Karpas-422 (cell line): ENCODE data around the gene DHH. TPM values are rescaled to one million over a fixed set of nuclear protein-coding genes. Genes with fewer than 3 reads are reported as not detected.

Experiments used
- DNase-seq: peaks from one replicate; pipeline ENCODE4 v3.0.0-alpha.2; 2015
- H2AFZ ChIP-seq: fragments of 200-600 bp; sonication (generic); 2 replicates; pipeline ENCODE4 v1.6.1; 2014; ENCODE audit warnings: antibody characterized with exemption, low read length, mixed read lengths
- H3K27ac ChIP-seq: fragments of 200-600 bp; sonication (generic); 2 replicates; pipeline ENCODE4 v1.5.1; 2014; ENCODE audit warnings: mild to moderate bottlenecking, low read length, moderate library complexity
- H3K27me3 ChIP-seq: fragments of 200-600 bp; sonication (generic); 2 replicates; pipeline ENCODE4 v1.6.1; 2014; ENCODE audit warnings: low read length, mixed read lengths
- H3K36me3 ChIP-seq: fragments of 200-600 bp; sonication (generic); 2 replicates; pipeline ENCODE4 v1.6.1; 2014; ENCODE audit warnings: low read length, mixed read lengths; ENCODE audit not compliant: insufficient read depth
- H3K4me1 ChIP-seq: fragments of 200-600 bp; sonication (generic); 2 replicates; pipeline ENCODE4 v1.6.1; 2014; ENCODE audit warnings: mild to moderate bottlenecking, low read length, mixed read lengths
- H3K4me2 ChIP-seq: fragments of 200-600 bp; sonication (generic); 2 replicates; pipeline ENCODE4 v1.6.1; 2014; ENCODE audit warnings: low read length, low read depth, mild to moderate bottlenecking; ENCODE audit not compliant: poor library complexity, severe bottlenecking
- H3K4me3 ChIP-seq: fragments of 200-600 bp; sonication (generic); 2 replicates; pipeline ENCODE4 v1.5.1; 2014; ENCODE audit warnings: mild to moderate bottlenecking, antibody characterized with exemption, low read length, mixed read lengths
- H3K79me2 ChIP-seq: fragments of 200-600 bp; sonication (generic); 2 replicates; pipeline ENCODE4 v1.6.1; 2014; ENCODE audit warnings: mild to moderate bottlenecking, low read length, mixed read lengths
- H3K9ac ChIP-seq: fragments of 200-600 bp; sonication (generic); 2 replicates; pipeline ENCODE4 v1.6.0; 2014; ENCODE audit warnings: low read length
- H3K9me2 ChIP-seq: fragments of 200-600 bp; sonication (generic), shearing (Covaris generic); replicated peaks from 2 replicates; pipeline ENCODE4 v1.6.0; 2014; ENCODE audit warnings: mild to moderate bottlenecking, low read length, moderate library complexity; ENCODE audit not compliant: insufficient read depth
- H3K9me3 ChIP-seq: fragments of 300-700, 200-600 bp; sonication (generic); 2 replicates; pipeline ENCODE4 v1.6.1; 2014; ENCODE audit warnings: low read length, mixed read lengths
- H4K20me1 ChIP-seq: fragments of 200-600 bp; sonication (generic); 2 replicates; pipeline ENCODE4 v1.6.1; 2014; ENCODE audit warnings: mild to moderate bottlenecking, antibody characterized with exemption, low read length, low read depth; ENCODE audit not compliant: insufficient read depth
- total RNA-seq: library from RNA; depleted of rRNA; stranded (reverse); fragments of >200 nt; shearing (Covaris generic); gene quantifications from 2 replicates; pipeline ENCODE4 v1.2.3, GENCODE V29; 2014; ENCODE audit warnings: low replicate concordance

DHH gene
- total RNA-seq, 1 experiment from 2014 or later: 0.26 TPM

DNA sequence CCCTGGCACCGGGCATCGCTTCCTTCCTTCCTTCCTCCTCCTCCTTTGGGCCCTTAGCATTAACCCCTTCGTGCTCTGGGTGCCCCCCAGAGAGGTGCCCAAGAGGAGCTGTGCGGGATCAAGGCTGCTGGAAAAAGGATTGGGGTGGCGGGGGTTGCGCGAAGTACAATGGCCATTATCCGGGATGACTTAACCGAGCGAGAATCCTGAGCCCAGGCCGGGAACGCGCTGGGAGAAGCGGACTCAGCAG is 2.8 kb downstream of the DHH start:
- Histone ChIP-seq H3K9me3 (no peaks in the 10 kb centered on the region), H3K4me2 (no peak overlapping the region), H2AFZ (no peak overlapping the region), H4K20me1 (no peaks in the 10 kb centered on the region), H3K9me2 (no peaks in the 10 kb centered on the region), H3K27me3 (no peaks in the 10 kb centered on the region), H3K4me1 (peaks cover 28% of the 10 kb centered on the region), H3K4me3 (no peak overlapping the region), H3K36me3 (no peaks in the 10 kb centered on the region), H3K79me2 (no peaks in the 10 kb centered on the region), H3K9ac (no peak overlapping the region), H3K27ac (no peak overlapping the region)
- no peak for DNase-seq

DNA sequence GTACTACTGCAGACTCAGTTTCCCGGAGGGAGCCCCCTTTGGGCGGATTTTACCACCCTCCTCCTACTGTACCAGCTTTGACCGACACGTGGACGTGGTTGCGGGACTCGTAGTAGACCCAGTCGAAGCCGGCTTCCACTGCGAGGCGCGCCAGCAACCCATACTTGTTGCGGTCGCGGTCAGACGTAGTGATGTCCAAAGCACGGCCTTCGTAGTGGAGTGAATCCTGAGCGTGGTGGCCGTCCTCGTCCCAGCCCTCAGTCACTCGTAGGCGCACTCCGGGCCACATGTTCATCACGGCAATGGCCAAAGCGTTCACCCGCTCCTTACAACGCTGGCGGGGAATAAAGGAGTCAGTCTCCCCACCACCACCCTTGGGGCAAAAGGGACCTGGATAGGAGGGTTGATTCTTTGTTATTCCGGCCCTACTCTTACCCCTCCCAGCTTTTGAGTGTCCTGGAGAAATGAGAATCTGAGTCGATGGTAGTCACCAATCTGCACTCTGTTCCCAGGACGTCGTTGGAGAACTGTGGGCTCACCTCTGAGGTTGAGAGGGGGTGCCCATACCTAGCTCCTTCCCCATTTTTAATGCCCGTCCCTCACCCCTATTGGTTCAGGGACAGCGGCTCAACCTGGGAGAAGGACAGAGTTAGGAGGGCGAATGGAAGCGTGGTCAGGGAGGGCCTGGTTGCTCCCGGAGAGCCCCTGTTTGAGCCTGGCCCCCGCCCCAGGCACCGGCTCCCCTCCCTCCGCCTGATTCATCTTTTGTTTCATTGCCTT is 3.4 kb downstream of the DHH start:
- H3K9me2 ChIP-seq: no peaks in the 10 kb centered on the region
- no peak for DNase-seq
- no peaks in the 10 kb centered on the region for H3K27me3 ChIP-seq
- no peak overlapping the region for H3K4me3 ChIP-seq
- H3K4me2 ChIP-seq: no peak overlapping the region
- H3K79me2 ChIP-seq: no peaks in the 10 kb centered on the region
- H3K9ac ChIP-seq: no peak overlapping the region
- H3K36me3 ChIP-seq: no peaks in the 10 kb centered on the region
- peaks cover 28% of the 10 kb centered on the region for H3K4me1 ChIP-seq
- H4K20me1 ChIP-seq: no peaks in the 10 kb centered on the region
- no peak overlapping the region for H2AFZ ChIP-seq
- H3K27ac ChIP-seq: no peak overlapping the region
- H3K9me3 ChIP-seq: no peaks in the 10 kb centered on the region

GRCh38 chr12:49089821-49090773 is 4.5 kb downstream of the DHH start:
- Histone ChIP-seq H4K20me1 (no peaks in the 10 kb centered on the region), H3K9me2 (no peaks in the 10 kb centered on the region), H3K4me1 (peaks cover 28% of the 10 kb centered on the region), H3K4me3 (peak overlapping the region; percentile 33; the same call in 1 of the 2 replicates), H3K4me2 (peak overlapping the region; percentile 44), H3K79me2 (no peaks in the 10 kb centered on the region), H3K9ac (0 out of 2 replicates have a peak overlapping the region, but pooled peaks have one; percentile 8), H3K9me3 (no peaks in the 10 kb centered on the region), H3K27ac (no peak overlapping the region), H2AFZ (no peak overlapping the region), H3K27me3 (no peaks in the 10 kb centered on the region), H3K36me3 (no peaks in the 10 kb centered on the region)
- peak; percentile 57 for DNase-seq

DNA sequence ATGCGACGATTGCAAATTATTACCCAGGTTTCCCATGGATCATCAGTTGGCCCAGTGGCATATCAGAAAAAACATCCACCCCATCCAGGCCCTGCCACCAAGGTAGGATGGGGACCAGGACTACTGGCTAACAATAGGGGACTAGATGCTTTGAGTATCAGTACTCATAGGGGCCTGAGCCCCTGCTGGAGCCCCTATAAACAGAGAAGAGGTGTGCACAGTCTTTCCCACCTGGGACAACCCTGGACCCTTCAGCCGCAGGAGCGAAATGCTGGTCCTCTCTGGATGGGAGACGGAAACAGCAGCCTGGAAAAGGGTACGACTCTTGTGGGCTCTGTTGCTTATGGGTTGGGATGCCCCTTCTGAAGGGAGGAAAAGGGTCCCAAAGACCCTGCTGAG is 5.7 kb downstream of the DHH start:
- Histone ChIP-seq H3K9me3 (no peaks in the 10 kb centered on the region), H3K9me2 (no peaks in the 10 kb centered on the region), H3K27ac (no peak overlapping the region), H3K9ac (peak overlapping the region; percentile 52), H3K4me1 (peaks cover 23% of the 10 kb centered on the region), H3K27me3 (no peaks in the 10 kb centered on the region), H3K79me2 (no peaks in the 10 kb centered on the region), H3K36me3 (no peaks in the 10 kb centered on the region), H2AFZ (peak overlapping the region; percentile 99; the same call in 1 of the 2 replicates), H3K4me2 (peak overlapping the region; percentile 69), H3K4me3 (no peak overlapping the region; the same call in 1 of the 2 replicates), H4K20me1 (no peaks in the 10 kb centered on the region)
- no peak for DNase-seq

DNA sequence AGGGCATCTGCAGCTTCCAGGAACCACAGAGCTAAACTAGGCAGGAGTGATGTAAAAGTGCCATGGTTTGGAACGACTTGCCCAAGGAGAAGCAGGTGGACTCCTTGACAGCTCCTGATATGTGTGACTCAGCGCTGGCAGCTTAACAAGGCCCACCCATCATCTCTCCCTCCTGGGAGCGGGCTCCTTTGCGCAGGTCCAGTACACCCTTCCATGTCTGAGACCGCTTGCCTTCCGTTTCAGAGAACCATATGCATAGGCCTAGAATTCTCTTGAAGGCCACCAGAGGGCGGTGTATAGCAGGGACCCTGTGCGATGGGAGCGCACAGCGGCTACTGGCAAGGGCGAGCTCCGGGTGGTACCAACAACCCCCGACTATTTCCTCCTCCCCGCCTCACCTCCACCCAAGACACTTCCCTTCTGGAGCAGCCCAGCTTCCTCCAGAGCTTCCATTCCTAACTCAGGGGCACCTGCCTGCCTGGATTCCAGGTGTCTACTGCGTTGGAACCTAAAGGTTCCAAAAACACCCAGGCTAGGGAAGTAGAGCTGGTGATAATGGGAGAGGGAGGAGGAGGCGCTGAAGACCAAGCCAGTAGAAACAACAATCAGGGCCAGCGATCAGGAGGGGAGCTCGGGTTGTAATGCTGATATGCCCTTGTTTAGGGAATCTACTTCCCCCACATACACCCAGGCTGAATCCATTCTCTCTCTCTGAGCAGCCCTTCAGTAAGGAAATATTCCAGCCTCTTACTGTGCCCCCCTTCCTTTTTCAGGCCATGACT is 6.3 kb downstream of the DHH start:
- no peak overlapping the region for H3K27ac ChIP-seq
- no peaks in the 10 kb centered on the region for H3K36me3 ChIP-seq
- no peaks in the 10 kb centered on the region for H3K9me2 ChIP-seq
- no peaks in the 10 kb centered on the region for H3K79me2 ChIP-seq
- H3K4me1 ChIP-seq: peaks cover 19% of the 10 kb centered on the region
- no peaks in the 10 kb centered on the region for H3K27me3 ChIP-seq
- H3K9ac ChIP-seq: peak overlapping the region; percentile 52
- peak overlapping the region; percentile 69 for H3K4me2 ChIP-seq
- peak; percentile 94 for DNase-seq
- peak overlapping the region; percentile 42; the same call in 1 of the 2 replicates for H3K4me3 ChIP-seq
- H3K9me3 ChIP-seq: no peaks in the 10 kb centered on the region
- H2AFZ ChIP-seq: peak overlapping the region; percentile 99
- no peaks in the 10 kb centered on the region for H4K20me1 ChIP-seq

DNA sequence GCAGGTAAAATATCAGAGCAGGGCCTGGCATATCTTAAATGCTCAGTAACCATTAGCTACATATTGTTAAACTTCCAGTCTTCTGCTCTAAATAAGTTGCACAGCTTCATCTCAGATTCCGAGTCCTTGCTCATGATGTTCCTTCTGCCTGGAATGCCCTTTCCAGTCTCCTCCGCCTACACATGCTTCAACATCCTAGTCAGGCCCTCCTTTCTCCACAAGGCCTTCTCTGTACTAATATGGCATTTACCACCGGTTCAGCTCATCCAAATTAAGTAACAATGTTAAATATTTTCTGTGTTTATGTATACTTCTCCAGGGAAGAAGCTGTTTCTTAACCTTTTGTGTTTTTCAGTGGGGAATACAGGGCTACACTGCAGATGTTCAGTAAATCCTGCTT is 8.5 kb downstream of the DHH start:
- Histone ChIP-seq H2AFZ (no peak overlapping the region), H4K20me1 (no peaks in the 10 kb centered on the region), H3K4me1 (peaks cover 19% of the 10 kb centered on the region), H3K4me3 (no peak overlapping the region), H3K9ac (no peak overlapping the region), H3K36me3 (no peaks in the 10 kb centered on the region), H3K79me2 (no peaks in the 10 kb centered on the region), H3K4me2 (no peak overlapping the region), H3K9me3 (no peaks in the 10 kb centered on the region), H3K27ac (no peak overlapping the region), H3K27me3 (no peaks in the 10 kb centered on the region), H3K9me2 (no peaks in the 10 kb centered on the region)
- no peak for DNase-seq

DNA sequence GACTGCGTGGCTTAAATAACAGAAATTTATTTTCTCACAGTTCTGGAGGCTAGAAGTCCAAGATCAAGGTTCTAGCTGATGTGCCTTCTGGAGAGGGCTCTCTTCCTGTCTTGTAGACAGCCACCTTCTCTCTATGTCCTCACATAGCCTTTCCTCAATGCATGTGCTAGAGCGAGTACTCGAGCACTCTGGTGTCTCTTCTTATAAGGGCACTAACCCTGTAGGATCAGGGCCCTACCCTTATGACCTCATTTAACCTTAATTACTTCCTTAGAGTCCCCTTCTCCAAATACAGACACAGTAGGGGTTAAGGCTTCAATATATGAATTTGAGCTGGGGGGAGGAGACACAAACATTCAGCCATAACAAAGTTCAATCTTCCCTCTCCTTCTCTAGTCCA is 10.2 kb downstream of the DHH start:
- Histone ChIP-seq H2AFZ (no peak overlapping the region), H3K9me2 (no peaks in the 10 kb centered on the region), H3K79me2 (no peaks in the 10 kb centered on the region), H3K27ac (no peak overlapping the region), H3K4me2 (no peak overlapping the region), H4K20me1 (no peaks in the 10 kb centered on the region), H3K4me1 (peaks cover 12% of the 10 kb centered on the region), H3K9ac (no peak overlapping the region), H3K27me3 (no peaks in the 10 kb centered on the region), H3K4me3 (no peak overlapping the region), H3K36me3 (no peaks in the 10 kb centered on the region), H3K9me3 (no peaks in the 10 kb centered on the region)
- no peak for DNase-seq

GRCh38 chr12:49079793-49080192 is 14.8 kb downstream of the DHH start:
- no peaks in the 10 kb centered on the region for H3K9me2 ChIP-seq
- no peaks in the 10 kb centered on the region for H3K36me3 ChIP-seq
- H2AFZ ChIP-seq: no peak overlapping the region
- no peak overlapping the region for H3K27ac ChIP-seq
- no peak overlapping the region for H3K4me2 ChIP-seq
- H3K4me1 ChIP-seq: no peaks in the 10 kb centered on the region
- no peaks in the 10 kb centered on the region for H3K79me2 ChIP-seq
- no peak overlapping the region for H3K4me3 ChIP-seq
- no peak for DNase-seq
- no peaks in the 10 kb centered on the region for H4K20me1 ChIP-seq
- no peak overlapping the region for H3K9ac ChIP-seq
- no peaks in the 10 kb centered on the region for H3K27me3 ChIP-seq
- H3K9me3 ChIP-seq: no peaks in the 10 kb centered on the region
